Left cardiac atrium (tissue), 4 donors: ENCODE data around the gene CENPH. TPM values are rescaled to one million over a fixed set of nuclear protein-coding genes. Genes with fewer than 3 reads are reported as not detected.
"Not testable (repeated sequence)": the region's sequence is repeated elsewhere in the genome, so short reads cannot be mapped to it uniquely, and the experiment has no call there.

Source experiments
- ATAC-seq, 2 donors: fragments of 200-7000 bp; cut with Tn5 transposase; one replicate each; pipeline ENCODE4 v1.9.1; 2020; ENCODE audit warnings: mild to moderate bottlenecking in 2 of 2, moderate library complexity in 2 of 2
- DNase-seq: peaks from one replicate; pipeline ENCODE4 v3.0.0-alpha.2; 2020
- intact Hi-C, 2 donors: fragments of 100-400 bp; cut with DNase I; formaldehyde crosslinking; loops; one replicate each; pipeline versions ENCODE4 v1.14.1 to v1.15.1; 2022 to 2023
- total RNA-seq, 2 donors: library from RNA; stranded (reverse); fragmentation: NEBNext Ultra II Directional; extraction: Animal tissue kit (Norgen Biotek cat#: 25700); gene quantifications; one replicate each; pipeline ENCODE4 v1.2.1, GENCODE V29; 2021
- donor health status: DM: no; HTN: yes; CAD: no.
- donor health status: DM: no; HTN: yes; CAD: no; lungs with severe emphysema.
- donor health status: DM: yes; HTN: yes; CAD: no.
- donor health status: Dilated cardiomyopathy.

CENPH gene
- total RNA-seq, 2 donors from 2014 or later = 2.5 to 3.4 TPM

- ATAC-seq = peak in 1 of 2 donors; percentile 22
- DNase-seq = no peak
- intact Hi-C loops = loop anchor here in 1 of 2 donors (5.0 kb wide), 1 partner anchor 44 kb away; the partner anchor contains the start of gene CDK7
Observed at GRCh38 chr5:69188811-69189161, 597 bp upstream of the CENPH start.

- no peak for DNase-seq
- ATAC-seq = no peak
- intact Hi-C loops = no loop called here
Observed at GRCh38 chr5:69202497-69202896, 13.1 kb downstream of the CENPH start.

GRCh38 chr5:69206528-69207190, 17.3 kb downstream of the CENPH start:
- DNase-seq (no peak), ATAC-seq (no peak)
- intact Hi-C loops = no loop called here

DNA sequence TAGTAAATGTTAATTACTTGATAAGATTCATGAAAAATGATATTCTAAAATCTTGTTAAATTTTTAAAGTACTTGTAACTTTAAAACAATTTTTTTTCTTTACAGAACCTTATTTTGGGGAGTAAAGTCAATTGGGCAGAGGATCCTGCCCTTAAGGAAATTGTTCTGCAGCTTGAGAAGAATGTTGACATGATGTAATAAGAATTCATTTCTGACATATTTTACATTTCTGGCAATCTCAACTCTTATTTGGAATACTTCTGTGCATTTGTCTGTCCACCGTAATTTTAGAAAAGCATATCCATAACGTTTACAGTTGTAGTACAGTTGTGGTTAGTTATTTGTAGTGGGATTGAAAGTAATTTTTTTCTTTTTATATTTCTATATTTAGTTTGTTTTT, 20.2 kb downstream of the CENPH start:
- DNase-seq (no peak), ATAC-seq (no peak)
- intact Hi-C loops = loop anchor here in 1 of 2 donors (10.0 kb wide), 1 partner anchor 125 kb away; the partner anchor contains the start of gene CCDC125

DNA sequence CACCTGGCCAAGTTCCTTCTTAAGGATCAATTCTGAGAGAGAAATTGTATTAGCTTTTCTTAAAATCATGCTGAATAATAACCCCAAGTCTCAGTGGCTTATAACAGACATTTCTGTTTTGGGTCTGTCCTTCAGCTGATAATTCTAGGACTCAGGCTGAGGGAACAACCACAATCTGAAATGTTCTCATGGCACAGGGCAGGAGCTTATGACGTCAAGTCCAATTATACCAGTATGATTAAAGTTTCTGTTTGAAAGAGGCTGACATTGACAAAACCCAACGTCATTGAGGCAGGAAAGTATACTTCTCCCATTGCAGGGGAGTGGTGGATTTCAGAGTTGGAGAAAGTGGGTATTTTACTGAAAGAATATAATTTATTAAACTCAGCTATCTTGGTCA, 21.8 kb downstream of the CENPH start:
- intact Hi-C loops = loop anchor here in 1 of 2 donors (10.0 kb wide), 1 partner anchor 124 kb away; the partner anchor contains the start of gene CCDC125
- no peak for ATAC-seq

GRCh38 chr5:69212022-69212421, 22.6 kb downstream of the CENPH start:
- DNase-seq (no peak), ATAC-seq (no peak)
- intact Hi-C loops = loop anchor here in 1 of 2 donors (10.0 kb wide), 1 partner anchor 123 kb away; the partner anchor contains the start of gene CCDC125

More for the DNA sequence above, 21.8 kb downstream of the CENPH start:
- no peak for DNase-seq

DNA sequence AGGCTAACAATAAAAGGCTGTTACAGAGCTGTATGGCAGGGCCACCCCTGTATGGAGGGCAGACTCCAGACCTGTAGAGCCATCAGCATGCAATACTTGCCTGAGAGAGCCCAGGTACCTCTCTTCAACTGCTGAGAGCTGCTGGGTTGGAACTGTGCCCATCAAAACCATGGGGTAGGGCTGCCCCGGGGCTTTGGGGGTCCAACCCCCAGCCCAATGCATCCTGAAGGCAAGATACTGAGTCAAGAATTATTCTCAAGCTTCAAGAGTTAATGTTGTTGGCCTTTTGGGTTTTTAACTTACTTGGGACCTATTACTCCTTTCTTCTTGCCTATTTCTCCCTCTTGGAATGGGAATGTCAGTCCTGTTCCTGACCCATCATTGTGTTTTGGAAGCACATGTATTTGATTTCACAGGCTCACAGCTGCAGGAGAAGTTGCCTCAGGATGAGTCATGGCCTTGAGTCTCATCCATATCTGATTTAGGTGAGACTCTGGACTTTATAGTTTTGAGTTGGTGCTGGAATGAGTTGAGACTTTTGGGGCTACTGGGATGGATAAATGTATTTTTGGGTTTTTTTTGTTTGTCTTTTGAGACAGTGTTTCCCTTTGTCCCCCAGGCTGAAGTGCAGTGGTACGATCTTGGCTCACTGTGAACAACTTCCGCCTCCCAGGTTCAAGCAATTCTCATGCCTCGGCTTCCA, 24.3 kb downstream of the CENPH start:
- ATAC-seq = no peak

GRCh38 chr5:69217151-69217511, 27.7 kb downstream of the CENPH start:
- ATAC-seq (no peak), DNase-seq (no peak)
- intact Hi-C loops = loop anchor here in 1 of 2 donors (1.0 to 10.0 kb wide), 3 partner anchors 17 to 150 kb away; partner anchors contain the start of genes AK6, CCDC125, CDK7 and RAD17

More for the DNA sequence above, 24.3 kb downstream of the CENPH start:
- DNase-seq = no peak
- intact Hi-C loops = loop anchor here in 1 of 2 donors (10.0 kb wide), 1 partner anchor 121 kb away; the partner anchor contains the start of gene CCDC125

GRCh38 chr5:69217548-69218526, 28.5 kb downstream of the CENPH start:
- DNase-seq (peak; percentile 98), ATAC-seq (peak; percentile 99 to 100)
- intact Hi-C loops = loop anchor here in 1 of 2 donors (1.0 to 10.0 kb wide), 3 partner anchors 16 to 149 kb away; partner anchors contain the start of genes AK6, CCDC125, CDK7 and RAD17

DNA sequence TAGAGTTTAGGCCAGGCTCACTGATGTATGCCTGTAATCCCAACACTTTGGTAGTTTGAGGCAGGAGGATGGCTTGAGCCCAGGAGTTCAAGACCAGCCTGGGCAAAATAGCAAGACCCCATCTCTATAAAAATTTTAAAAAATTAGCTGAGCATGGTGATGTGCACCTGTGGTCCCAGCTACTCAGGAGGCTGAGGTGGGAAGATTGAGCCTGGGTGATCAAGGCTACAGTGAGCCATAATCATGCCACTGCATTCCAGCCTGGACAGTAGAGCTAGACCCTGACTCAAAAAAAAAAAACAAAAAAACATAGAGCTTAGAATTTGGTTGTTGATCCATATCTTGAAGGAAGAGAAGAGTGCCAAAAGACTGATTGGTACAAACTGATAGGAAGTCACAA, 30.6 kb downstream of the CENPH start:
- DNase-seq (no peak), ATAC-seq (no peak)
- intact Hi-C loops = loop anchor here in 1 of 2 donors (5.0 to 10.0 kb wide), 2 partner anchors 115 to 147 kb away; partner anchors contain the start of genes AK6, CCDC125, RAD17 and TAF9

- ATAC-seq, DNase-seq, intact Hi-C loops: not testable (repeated sequence)
Observed at GRCh38 chr5:69220371-69220770, 31.0 kb downstream of the CENPH start.

DNA sequence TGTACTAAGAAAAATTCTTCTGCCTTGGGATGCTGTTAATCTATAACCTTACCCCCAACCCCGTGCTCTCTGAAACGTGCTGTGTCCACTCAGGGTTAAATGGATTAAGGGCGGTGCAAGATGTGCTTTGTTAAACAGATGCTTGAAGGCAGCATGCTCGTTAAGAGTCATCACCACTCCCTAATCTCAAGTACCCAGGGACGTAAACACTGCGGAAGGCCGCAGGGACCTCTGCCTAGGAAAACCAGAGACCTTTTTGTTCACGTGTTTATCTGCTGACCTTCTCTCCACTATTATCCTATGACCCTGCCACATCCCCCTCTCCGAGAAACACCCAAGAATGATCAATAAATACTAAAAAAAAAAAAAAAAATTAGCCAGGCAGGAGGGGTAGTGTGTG, 31.4 kb downstream of the CENPH start:
- ATAC-seq, intact Hi-C loops, DNase-seq: not testable (repeated sequence)

DNA sequence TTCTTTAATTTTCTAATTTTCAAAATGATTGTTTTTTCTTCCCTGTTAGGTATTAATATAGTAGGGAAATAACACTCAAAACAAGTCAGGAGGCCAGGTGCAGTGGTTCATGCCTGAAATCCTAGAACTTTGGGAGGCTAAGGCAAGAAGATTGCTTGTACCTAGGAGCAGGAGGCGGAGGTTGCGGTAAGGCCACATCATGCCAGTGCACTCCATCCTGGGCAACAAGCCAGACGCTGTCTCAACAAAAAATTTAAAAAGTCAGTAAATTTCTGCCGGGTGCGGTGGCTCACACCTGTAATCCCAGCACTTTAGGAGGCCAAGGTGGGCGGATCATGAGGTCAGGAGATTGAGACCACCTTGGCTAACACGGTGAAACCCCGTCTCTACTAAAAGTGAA, 35.1 kb downstream of the CENPH start:
- intact Hi-C loops = no loop called here
- ATAC-seq = no peak
- no peak for DNase-seq

GRCh38 chr5:69225860-69226259, 36.5 kb downstream of the CENPH start:
- ATAC-seq (no peak), DNase-seq (no peak)
- intact Hi-C loops = no loop called here

DNA sequence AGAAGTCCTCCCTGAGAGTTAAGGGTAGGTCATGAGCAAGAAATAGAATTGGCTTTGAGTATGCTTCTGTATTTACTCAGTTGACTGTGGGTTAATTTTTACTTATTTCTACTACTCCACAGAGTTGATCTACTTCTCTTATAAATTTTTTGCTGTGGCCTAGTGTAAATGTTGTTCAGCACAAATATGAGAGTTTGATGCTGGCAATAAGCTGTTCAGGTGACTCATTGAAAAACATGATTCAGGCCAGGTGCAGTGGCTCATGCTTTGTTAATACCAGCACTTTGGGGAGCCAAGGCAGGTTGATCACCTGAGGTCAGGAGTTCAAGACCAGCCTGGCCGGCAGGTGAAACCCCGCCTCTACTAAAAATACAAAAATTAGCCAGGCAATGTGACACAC, 40.8 kb downstream of the CENPH start:
- intact Hi-C loops = loop anchor here in 1 of 2 donors (5.0 to 10.0 kb wide), 2 partner anchors 43 to 135 kb away; partner anchors contain the start of genes CENPH and SLC30A5
- ATAC-seq = no peak
- no peak for DNase-seq

- DNase-seq (no peak), ATAC-seq (no peak)
- intact Hi-C loops = loop anchor here in 1 of 2 donors (5.0 to 10.0 kb wide), 2 partner anchors 44 to 136 kb away; partner anchors contain the start of genes CENPH and SLC30A5
Observed at GRCh38 chr5:69231281-69231680, 41.9 kb downstream of the CENPH start.

- intact Hi-C loops = loop anchor here in 1 of 2 donors (5.0 to 10.0 kb wide), 2 partner anchors 45 to 137 kb away; partner anchors contain the start of genes CENPH and SLC30A5
- ATAC-seq (no peak), DNase-seq (no peak)
Observed at GRCh38 chr5:69231851-69232250, 42.5 kb downstream of the CENPH start.
